ENCODE results near the gene SRSF12.
"Not testable (repeated sequence)": the region's sequence is repeated elsewhere in the genome, so short reads cannot be mapped to it uniquely, and the experiment has no call there.

SRSF12 gene

DNA sequence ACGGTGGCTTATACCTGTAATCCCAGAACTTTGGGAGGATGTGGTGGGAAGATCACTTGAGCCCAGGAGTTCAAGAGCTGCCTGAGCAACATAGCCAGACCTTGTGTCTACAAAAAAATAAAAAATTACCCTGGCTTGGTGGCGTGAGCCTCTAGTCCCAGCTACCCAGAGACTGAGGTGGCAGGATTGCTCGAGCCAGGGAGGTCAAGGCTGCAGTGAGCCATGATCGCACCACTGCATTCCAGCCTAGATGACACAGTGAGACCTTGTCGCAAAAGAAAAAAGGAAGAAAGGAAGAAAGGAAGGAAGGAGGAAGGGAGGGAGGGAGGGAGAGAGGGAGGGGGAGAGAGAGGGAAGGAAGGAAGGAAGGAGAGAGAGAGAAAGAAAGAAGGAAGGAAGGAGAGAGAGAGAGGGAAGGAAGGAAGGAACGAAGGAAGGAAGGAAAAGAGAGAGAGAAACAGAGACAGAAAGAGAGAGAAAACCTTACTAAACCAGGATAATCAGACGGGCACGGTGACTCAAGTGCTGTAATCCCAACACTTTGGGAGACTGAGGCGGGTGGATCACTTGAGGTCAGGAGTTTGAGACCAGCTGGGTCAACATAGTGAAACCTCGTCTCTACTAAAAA lies 48.2 kb downstream of the SRSF12 start:
- FAIRE-seq = no peak

DNA sequence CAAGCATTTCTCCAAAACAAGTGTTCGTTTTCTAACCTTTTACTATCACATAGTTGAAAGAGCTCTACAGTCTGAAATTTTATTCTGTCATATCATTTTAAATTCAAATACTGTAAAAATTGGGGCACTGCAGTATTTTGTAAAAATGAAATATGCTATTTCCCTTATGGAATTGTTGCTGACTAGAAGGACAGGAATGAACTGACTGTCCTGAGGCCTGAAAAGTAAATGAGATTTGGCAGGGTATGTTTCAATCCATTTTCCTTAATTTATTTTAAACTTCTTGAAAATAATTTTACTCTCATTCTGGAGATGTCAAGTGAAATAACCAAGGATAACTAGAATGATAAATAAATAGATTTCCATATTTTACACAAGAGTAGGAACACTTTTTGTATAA lies 49.2 kb downstream of the SRSF12 start:
- no peak for FAIRE-seq

DNA sequence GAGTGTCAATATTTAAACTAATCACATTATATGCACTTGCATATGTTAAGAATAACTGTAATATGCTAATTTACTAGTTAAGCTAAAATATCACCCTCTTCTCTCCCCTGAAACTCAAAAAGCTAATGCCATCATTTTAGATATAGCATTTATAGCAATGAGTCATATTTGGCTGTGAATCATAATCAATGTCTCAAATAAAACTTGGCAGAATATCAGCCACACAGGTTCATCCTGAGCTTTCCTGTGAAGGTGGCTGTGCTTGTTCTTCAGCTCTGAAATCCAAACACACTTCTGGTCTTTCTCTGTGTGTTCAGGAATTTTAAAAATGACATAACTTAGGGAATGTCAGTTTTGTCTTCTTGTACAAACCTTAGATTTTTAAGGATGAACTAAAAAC lies 50.1 kb downstream of the SRSF12 start:
- no peak for FAIRE-seq

- FAIRE-seq = no peak
Measured at GRCh38 chr6:89066940-89067646, 50.8 kb downstream of the SRSF12 start.

- not testable (repeated sequence) for FAIRE-seq
Measured at GRCh38 chr6:89066121-89066520, 51.8 kb downstream of the SRSF12 start.

DNA sequence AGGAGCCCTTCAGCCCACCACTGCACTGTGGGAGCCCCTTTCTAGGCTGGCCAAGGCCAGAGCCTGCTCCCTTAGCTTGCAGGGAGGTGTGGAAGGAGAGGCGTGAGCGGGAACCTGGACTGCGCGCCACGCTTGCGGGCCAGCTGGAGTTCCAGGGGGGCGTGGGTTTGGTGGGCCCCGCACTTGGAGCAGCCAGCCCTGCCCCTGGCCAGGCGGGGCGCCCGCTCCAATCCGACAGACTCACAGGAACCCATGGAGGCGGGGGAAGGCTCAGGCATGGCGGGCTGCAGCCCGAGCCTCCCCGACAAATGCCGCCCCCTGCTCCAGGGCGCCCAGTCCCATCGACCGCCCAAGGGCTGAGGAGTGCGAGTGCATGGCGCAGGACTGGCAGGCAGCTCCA lies 52.9 kb downstream of the SRSF12 start:
- FAIRE-seq = not testable (repeated sequence)

DNA sequence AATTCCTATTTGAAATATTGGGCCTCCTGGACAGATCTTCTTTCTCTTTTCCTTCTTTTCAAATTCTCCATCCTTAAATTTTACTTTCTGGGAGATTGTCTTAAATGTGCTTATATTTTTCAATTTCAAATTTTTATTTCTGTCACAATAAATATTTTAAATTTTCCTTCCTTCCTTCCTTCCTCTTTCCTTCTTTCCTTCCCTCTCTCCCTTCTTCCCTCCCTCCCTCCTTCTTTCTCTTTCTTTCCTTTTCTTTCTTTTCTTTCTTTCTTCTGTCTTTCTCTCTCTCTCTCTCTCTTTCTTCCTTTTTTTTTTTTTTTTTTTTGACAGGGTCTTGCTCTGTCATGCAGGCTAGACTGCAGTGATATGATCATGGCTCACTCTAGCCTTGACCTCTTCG lies 54.0 kb downstream of the SRSF12 start:
- FAIRE-seq = no peak

- no peak for FAIRE-seq
Measured at GRCh38 chr6:89059227-89059626, 58.6 kb downstream of the SRSF12 start.

DNA sequence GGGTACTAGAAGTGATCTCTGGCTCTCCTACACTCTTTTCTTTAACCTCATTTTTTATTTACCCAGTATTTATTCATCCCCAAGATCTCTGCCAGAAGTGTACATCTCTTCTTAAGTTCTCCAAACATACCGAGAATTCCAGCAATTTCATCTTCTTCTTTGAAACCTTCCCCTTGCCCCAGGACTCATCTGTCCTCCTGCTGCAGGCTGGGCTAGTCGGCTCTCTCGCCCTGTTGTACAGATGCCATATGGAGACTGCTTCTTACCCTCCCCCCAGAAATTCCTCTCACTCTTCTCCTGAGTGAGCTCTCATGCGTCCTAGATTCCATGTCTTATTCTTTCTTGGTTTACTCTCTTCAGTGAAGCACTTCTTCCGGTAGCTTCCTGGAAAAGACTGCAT lies 59.2 kb downstream of the SRSF12 start:
- no peak for FAIRE-seq

GRCh38 chr6:89057759-89058158 lies 60.1 kb downstream of the SRSF12 start:
- no peak for FAIRE-seq

GRCh38 chr6:89054208-89054607 lies 63.7 kb downstream of the SRSF12 start:
- no peak for FAIRE-seq

- no peak for FAIRE-seq
Measured at GRCh38 chr6:89051676-89052075, 66.2 kb downstream of the SRSF12 start.

GRCh38 chr6:89050697-89051096 lies 67.2 kb downstream of the SRSF12 start:
- FAIRE-seq = no peak

DNA sequence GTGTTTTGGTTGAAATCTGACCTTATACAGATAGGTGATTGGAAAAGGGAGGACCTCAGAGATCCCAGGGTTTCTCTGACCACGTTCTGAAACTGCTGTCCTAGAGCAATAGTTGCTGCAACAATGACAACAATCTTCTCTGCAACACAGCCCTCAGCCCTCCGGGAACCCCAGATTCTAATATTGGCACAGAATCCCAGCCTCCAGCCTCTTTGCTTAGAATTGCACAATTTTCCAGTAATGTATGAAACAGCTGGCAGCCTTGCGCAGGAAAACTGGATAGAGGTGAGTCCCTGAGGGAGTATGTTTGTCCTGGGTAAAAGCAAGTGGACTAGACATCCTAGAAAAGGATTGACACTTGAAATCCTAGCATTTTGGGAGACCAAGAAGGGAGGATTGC lies 67.7 kb downstream of the SRSF12 start:
- no peak for FAIRE-seq

GRCh38 chr6:89048985-89049384 lies 68.9 kb downstream of the SRSF12 start:
- FAIRE-seq = no peak

DNA sequence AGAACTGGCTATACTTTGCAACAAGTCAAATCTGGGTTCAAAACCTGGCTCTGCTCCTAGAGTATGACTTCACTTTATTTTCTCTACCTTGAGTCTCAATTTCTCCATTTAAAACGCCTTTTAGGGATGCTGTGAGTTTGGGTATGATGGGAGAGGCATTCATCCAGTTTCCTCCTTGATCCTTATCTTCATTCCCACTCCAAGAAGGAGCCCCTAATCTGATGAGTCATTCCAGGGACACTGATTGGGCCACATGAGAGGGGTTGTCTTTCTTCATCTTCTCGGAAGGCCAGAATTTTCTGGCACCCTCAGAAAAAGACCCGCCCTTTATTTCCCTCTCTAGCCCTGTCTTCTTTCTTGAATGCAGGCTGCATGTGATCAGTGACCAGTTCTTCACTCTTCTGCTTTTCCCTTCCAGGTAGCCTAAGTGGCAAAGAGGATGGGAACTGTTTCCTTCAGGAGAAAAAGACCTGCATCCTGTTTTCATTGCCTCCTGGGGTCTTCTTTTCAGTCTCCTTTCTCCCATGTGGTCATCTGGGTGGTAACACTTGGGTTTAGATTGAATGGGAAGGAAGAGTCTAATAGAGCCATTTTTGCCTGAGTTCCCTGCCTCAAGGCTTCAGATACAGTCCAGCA lies 69.5 kb downstream of the SRSF12 start:
- no peak for FAIRE-seq

GRCh38 chr6:89047473-89047872 lies 70.4 kb downstream of the SRSF12 start:
- FAIRE-seq = no peak

All from islet of Langerhans (tissue), 1 donor.